Mesothelial cell of epicardium (in vitro differentiated cells): ENCODE measurements around the gene RGS17. TPM values are rescaled to one million over a fixed set of nuclear protein-coding genes. Genes with fewer than 3 reads are reported as not detected.

Experiments used
- DNase-seq, 2 experiments: peaks; one replicate each; pipeline ENCODE4 v3.0.0; 2021; ENCODE audit warnings: low spot score in 2 of 2; ENCODE audit not compliant: unreplicated experiment in 2 of 2
- H3K27ac Mint-ChIP-seq: 2 replicates; pipeline ENCODE4 v1.8.0; 2021; ENCODE audit warnings: mixed read lengths
- H3K27me3 Mint-ChIP-seq: 2 replicates; pipeline ENCODE4 v1.8.0; 2021; ENCODE audit warnings: low read depth, mixed read lengths
- H3K36me3 Mint-ChIP-seq: 2 replicates; pipeline ENCODE4 v1.8.0; 2021; ENCODE audit warnings: mixed read lengths
- H3K4me1 Mint-ChIP-seq: 2 replicates; pipeline ENCODE4 v1.8.0; 2021; ENCODE audit warnings: mixed read lengths
- H3K4me3 Mint-ChIP-seq: 2 replicates; pipeline ENCODE4 v1.8.0; 2021; ENCODE audit warnings: mild to moderate bottlenecking, moderate library complexity, mixed read lengths
- H3K9me3 Mint-ChIP-seq: 2 replicates; pipeline ENCODE4 v1.8.0; 2021; ENCODE audit warnings: mixed read lengths
- CTCF ChIP-seq: fragments of 200-600 bp; sonication (generic); IDR thresholded peaks from one replicate; pipeline ENCODE4 v1.5.0; 2021; ENCODE audit warnings: antibody characterized with exemption; ENCODE audit not compliant: unreplicated experiment
- total RNA-seq: library from RNA; stranded (reverse); gene quantifications from 3 replicates; pipeline ENCODE4 v1.2.1, GENCODE V29; 2021

RGS17 gene
- total RNA-seq, 1 donor from 2014 or later: 1.3 TPM

DNA sequence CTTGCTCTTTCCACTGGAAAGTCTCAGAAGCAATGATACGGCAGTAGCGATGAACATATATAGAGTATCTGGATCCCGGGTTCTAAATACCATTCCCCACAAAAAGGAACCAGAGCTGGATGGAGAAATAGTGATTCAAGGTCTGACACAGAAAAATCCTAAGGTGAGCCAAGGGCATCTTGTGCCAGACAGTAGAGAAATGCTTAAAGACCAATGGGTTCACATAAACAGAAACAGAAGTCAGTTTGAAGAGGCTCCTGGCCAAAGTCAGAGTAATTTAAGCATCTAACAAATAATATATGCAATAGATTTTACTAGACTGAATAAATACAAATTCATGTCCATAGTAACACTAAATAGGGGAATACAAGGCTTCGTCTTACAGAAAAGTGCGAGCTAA is 54.7 kb downstream of the RGS17 start:
- H3K9me3 Mint-ChIP-seq: no peaks in the 10 kb centered on the region
- no peak for TF ChIP-seq CTCF
- no peaks in the 10 kb centered on the region for H3K36me3 Mint-ChIP-seq
- no peak overlapping the region for H3K27ac Mint-ChIP-seq
- H3K27me3 Mint-ChIP-seq: peaks cover 8% of the 10 kb centered on the region
- H3K4me1 Mint-ChIP-seq: no peaks in the 10 kb centered on the region
- H3K4me3 Mint-ChIP-seq: no peak overlapping the region
- DNase-seq: no peak

DNA sequence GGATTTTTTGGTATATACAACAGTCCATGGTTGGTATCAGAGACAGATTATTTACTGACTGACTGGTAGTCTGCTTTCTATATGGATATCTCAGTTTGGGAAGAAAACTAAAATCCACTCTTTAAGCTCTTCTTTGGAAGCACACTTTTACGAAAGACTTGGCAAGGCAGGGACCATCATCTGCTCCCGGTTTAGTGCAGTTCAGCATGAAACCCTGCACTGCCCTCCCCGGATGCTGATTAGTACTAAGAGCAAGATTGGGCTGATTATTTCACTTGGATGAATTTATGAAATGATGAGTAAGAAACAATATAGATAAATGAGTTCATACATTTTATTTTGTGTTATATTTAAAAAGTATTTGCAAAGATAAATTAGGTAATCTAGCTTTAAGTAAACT is 56.3 kb downstream of the RGS17 start:
- peaks cover 4% of the 10 kb centered on the region for H3K9me3 Mint-ChIP-seq
- no peaks in the 10 kb centered on the region for H3K4me1 Mint-ChIP-seq
- TF ChIP-seq CTCF: no peak
- no peak overlapping the region for H3K27ac Mint-ChIP-seq
- peaks cover 8% of the 10 kb centered on the region for H3K27me3 Mint-ChIP-seq
- H3K4me3 Mint-ChIP-seq: no peak overlapping the region
- H3K36me3 Mint-ChIP-seq: no peaks in the 10 kb centered on the region
- no peak for DNase-seq

- TF ChIP-seq CTCF: no peak
- Mint-ChIP-seq H3K27ac (no peak overlapping the region), H3K4me1 (no peaks in the 10 kb centered on the region), H3K9me3 (peaks cover 9% of the 10 kb centered on the region), H3K36me3 (no peaks in the 10 kb centered on the region), H3K4me3 (no peak overlapping the region), H3K27me3 (peaks cover 8% of the 10 kb centered on the region)
- no peak for DNase-seq
These were observed 57.2 kb downstream of the RGS17 start for GRCh38 chr6:153073841-153074240.

- Mint-ChIP-seq H3K4me3 (no peak overlapping the region), H3K27ac (no peak overlapping the region), H3K9me3 (peaks cover 33% of the 10 kb centered on the region), H3K27me3 (peaks cover 8% of the 10 kb centered on the region), H3K4me1 (no peaks in the 10 kb centered on the region), H3K36me3 (no peaks in the 10 kb centered on the region)
- no peak for DNase-seq
- TF ChIP-seq CTCF: no peak
These were observed 60.3 kb downstream of the RGS17 start for GRCh38 chr6:153070756-153071155.

- Mint-ChIP-seq H3K27ac (no peak overlapping the region), H3K36me3 (no peaks in the 10 kb centered on the region), H3K4me3 (no peak overlapping the region), H3K4me1 (no peaks in the 10 kb centered on the region), H3K27me3 (peaks cover 5% of the 10 kb centered on the region), H3K9me3 (peaks cover 41% of the 10 kb centered on the region)
- no peak for DNase-seq
- TF ChIP-seq CTCF: no peak
These were observed 61.2 kb downstream of the RGS17 start for GRCh38 chr6:153069897-153070296.

DNA sequence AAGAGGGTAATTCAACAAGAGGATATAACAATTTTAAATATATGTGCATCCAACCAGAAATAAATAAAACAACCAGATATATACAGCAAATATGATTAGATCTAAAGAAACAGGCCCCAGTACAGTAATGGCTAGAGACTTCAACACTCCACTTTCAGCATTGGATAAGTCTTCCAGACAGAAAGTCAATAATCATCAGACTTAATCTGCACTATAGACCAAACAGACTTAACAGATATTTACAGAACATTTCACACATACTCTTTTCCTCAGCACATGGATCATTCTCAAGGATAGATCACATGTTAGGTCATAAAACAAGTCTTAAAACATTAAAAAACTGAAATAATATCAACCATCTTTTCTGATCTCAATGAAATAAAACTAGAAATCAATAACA is 65.9 kb downstream of the RGS17 start:
- Mint-ChIP-seq H3K27ac (no peak overlapping the region), H3K4me3 (no peak overlapping the region), H3K9me3 (peaks cover 59% of the 10 kb centered on the region), H3K27me3 (no peaks in the 10 kb centered on the region), H3K36me3 (peaks cover 2% of the 10 kb centered on the region), H3K4me1 (no peaks in the 10 kb centered on the region)
- TF ChIP-seq CTCF: no peak
- DNase-seq: no peak
